CD4-positive, alpha-beta memory T cell (primary cell): ENCODE data around the gene TTYH3. TPM values are rescaled to one million over a fixed set of nuclear protein-coding genes. Genes with fewer than 3 reads are reported as not detected.

Experiments used
- CTCF ChIA-PET: fragments of 350-600 bp; sonication (Branson Sonifier 250); formaldehyde crosslinking; loops from one replicate; lab custom pipeline; 2021; ENCODE audit warnings: inconsistent platforms; ENCODE audit not compliant: partially characterized antibody; lab: Charles Lee
- POLR2A ChIA-PET: fragments of 350-600 bp; sonication (Branson Sonifier 250); formaldehyde crosslinking; loops from one replicate; lab custom pipeline; 2021; ENCODE audit not compliant: partially characterized antibody; lab: Charles Lee
- DNase-seq, 5 donors: peaks; one replicate each; pipeline versions ENCODE4 v3.0.0 to v3.0.0-alpha.2; 2020 to 2022; ENCODE audit warnings: mixed read lengths in 1 of 5
- H3K27ac ChIP-seq: one replicate; pipeline ENCODE4 v1.7.0; 2013; ENCODE audit warnings: low read depth, low read length
- H3K27me3 ChIP-seq: 2 replicates; pipeline ENCODE4 v1.7.0; 2013; ENCODE audit warnings: mild to moderate bottlenecking, low read length, moderate library complexity; ENCODE audit not compliant: insufficient read depth
- H3K36me3 ChIP-seq: 2 replicates; pipeline ENCODE4 v1.7.0; 2013; ENCODE audit warnings: mild to moderate bottlenecking, low read length, moderate library complexity; ENCODE audit not compliant: insufficient read depth
- H3K4me1 ChIP-seq: 2 replicates; pipeline ENCODE4 v1.7.0; 2013; ENCODE audit warnings: mild to moderate bottlenecking, low read length, moderate library complexity; ENCODE audit not compliant: insufficient read depth
- H3K4me3 ChIP-seq, 2 donors: one replicate each; pipeline ENCODE4 v1.7.0; 2013; ENCODE audit warnings: low read length in 2 of 2, mild to moderate bottlenecking in 1 of 2
- H3K9me3 ChIP-seq, 2 donors: one replicate each; pipeline ENCODE4 v1.7.0; 2013; ENCODE audit warnings: low read length in 2 of 2, control low read depth in 1 of 2; ENCODE audit not compliant: control insufficient read depth in 1 of 2
- H3K27ac Mint-ChIP-seq, 7 donors: one replicate each; pipeline ENCODE4 v1.8.0; 2020 to 2021; ENCODE audit warnings: mixed read lengths in 7 of 7, mild to moderate bottlenecking in 6 of 7, inconsistent platforms in 3 of 7, moderate library complexity in 3 of 7
- H3K27me3 Mint-ChIP-seq, 2 donors: one replicate each; pipeline ENCODE4 v1.8.0; 2020 to 2021; ENCODE audit warnings: mixed read lengths in 2 of 2
- H3K36me3 Mint-ChIP-seq, 2 donors: one replicate each; pipeline ENCODE4 v1.8.0; 2020 to 2021; ENCODE audit warnings: mixed read lengths in 2 of 2, inconsistent platforms in 1 of 2, mild to moderate bottlenecking in 1 of 2
- H3K4me1 Mint-ChIP-seq, 4 donors: one replicate each; pipeline ENCODE4 v1.8.0; 2020 to 2021; ENCODE audit warnings: mixed read lengths in 4 of 4, mild to moderate bottlenecking in 1 of 4
- H3K4me3 Mint-ChIP-seq, 8 donors: one replicate each; pipeline ENCODE4 v1.8.0; 2020 to 2021; ENCODE audit warnings: mixed read lengths in 8 of 8, mild to moderate bottlenecking in 7 of 8, moderate library complexity in 6 of 8, inconsistent platforms in 3 of 8
- H3K9me3 Mint-ChIP-seq, 8 donors: one replicate each; pipeline ENCODE4 v1.8.0; 2020 to 2021; ENCODE audit warnings: mixed read lengths in 8 of 8, mild to moderate bottlenecking in 5 of 8, inconsistent platforms in 3 of 8, moderate library complexity in 1 of 8
- intact Hi-C: fragments of 100-400 bp; cut with micrococcal nuclease; formaldehyde crosslinking; loops from one replicate; pipeline ENCODE4 v1.15.1; 2023
- polyA plus RNA-seq, 2 donors: library from polyadenylated mRNA; unstranded; fragments of 300-500 nt; fragmentation: Illumina TruSeq; gene quantifications; one replicate each; pipeline ENCODE4 v1.2.3, GENCODE V29; 2021
- total RNA-seq, 2 experiments: library from RNA; stranded (reverse); gene quantifications; one replicate each; pipeline ENCODE4 v1.2.3, GENCODE V29; 2021

The TTYH3 gene
- total and polyA plus RNA-seq, 4 experiments from 2014 or later, result 0.14 to 12.0 (median 5.8) TPM

GRCh38 chr7:2596464-2597272 is 35.1 kb upstream of the TTYH3 start:
- CTCF ChIA-PET, result interaction anchor here (0.7 to 1.1 kb wide), 4 partner anchors 14 to 146 kb away, joined by 3 to 4 read pairs (median 3); no protein-coding TSS in a partner anchor

GRCh38 chr7:2597273-2597640 is 34.5 kb upstream of the TTYH3 start:
- Mint-ChIP-seq H3K9me3 (no peaks in the 10 kb centered on the region), H3K4me1 (no peaks in the 10 kb centered on the region), H3K36me3 (peaks cover 21 to 28% of the 10 kb centered on the region in 2 donors), H3K27me3 (no peaks in the 10 kb centered on the region), H3K4me3 (no peak overlapping the region), H3K27ac (no peak overlapping the region)
- H3K36me3 ChIP-seq, result no peaks in the 10 kb centered on the region
- no peaks in the 10 kb centered on the region for H3K27me3 ChIP-seq
- ChIA-PET CTCF (no interaction called here), POLR2A (no interaction called here)
- intact Hi-C loops, result no loop called here
- H3K9me3 ChIP-seq, result no peaks in the 10 kb centered on the region
- no peak for DNase-seq
- H3K4me1 ChIP-seq, result no peaks in the 10 kb centered on the region
- no peak overlapping the region for H3K27ac ChIP-seq
- H3K4me3 ChIP-seq, result no peak overlapping the region

More at GRCh38 chr7:2596464-2597272, 35.1 kb upstream of the TTYH3 start:
- H3K27ac ChIP-seq, result no peak overlapping the region
- no peaks in the 10 kb centered on the region for H3K27me3 ChIP-seq
- Mint-ChIP-seq H3K27ac (no peak overlapping the region), H3K36me3 (peaks cover 21 to 30% of the 10 kb centered on the region in 2 donors), H3K9me3 (no peaks in the 10 kb centered on the region), H3K4me1 (no peaks in the 10 kb centered on the region), H3K4me3 (no peak overlapping the region), H3K27me3 (no peaks in the 10 kb centered on the region)
- POLR2A ChIA-PET, result no interaction called here
- intact Hi-C loops, result no loop called here
- DNase-seq, result no peak
- no peaks in the 10 kb centered on the region for H3K36me3 ChIP-seq
- no peaks in the 10 kb centered on the region for H3K4me1 ChIP-seq
- H3K9me3 ChIP-seq, result no peaks in the 10 kb centered on the region
- no peak overlapping the region for H3K4me3 ChIP-seq

- CTCF ChIA-PET, result no interaction called here
- no peaks in the 10 kb centered on the region for H3K27me3 Mint-ChIP-seq
- H3K27ac Mint-ChIP-seq, result no peak overlapping the region
- no peak overlapping the region for H3K27ac ChIP-seq
- H3K4me3 ChIP-seq, result no peak overlapping the region
- H3K9me3 ChIP-seq, result no peaks in the 10 kb centered on the region
- H3K9me3 Mint-ChIP-seq, result peaks cover 0 to 2% (median 0%) of the 10 kb centered on the region in 8 donors
- intact Hi-C loops, result no loop called here
- no peak for DNase-seq
- H3K4me1 Mint-ChIP-seq, result no peaks in the 10 kb centered on the region
- H3K36me3 ChIP-seq, result no peaks in the 10 kb centered on the region
- H3K4me3 Mint-ChIP-seq, result no peak overlapping the region
- no peaks in the 10 kb centered on the region for H3K27me3 ChIP-seq
- H3K36me3 Mint-ChIP-seq, result peaks cover 17 to 19% of the 10 kb centered on the region in 2 donors
- H3K4me1 ChIP-seq, result no peaks in the 10 kb centered on the region
- POLR2A ChIA-PET, result no interaction called here
Observed at GRCh38 chr7:2598154-2598823, 33.5 kb upstream of the TTYH3 start.

GRCh38 chr7:2601065-2601464 is 30.7 kb upstream of the TTYH3 start:
- H3K4me3 Mint-ChIP-seq, result no peak overlapping the region
- peaks cover 0 to 2% (median 0%) of the 10 kb centered on the region in 8 donors for H3K9me3 Mint-ChIP-seq
- Histone ChIP-seq H3K27ac (no peak overlapping the region), H3K4me3 (no peak overlapping the region), H3K27me3 (no peaks in the 10 kb centered on the region), H3K4me1 (no peaks in the 10 kb centered on the region), H3K9me3 (no peaks in the 10 kb centered on the region), H3K36me3 (no peaks in the 10 kb centered on the region)
- intact Hi-C loops, result no loop called here
- peaks cover 10 to 13% of the 10 kb centered on the region in 2 donors for H3K36me3 Mint-ChIP-seq
- no peak overlapping the region for H3K27ac Mint-ChIP-seq
- no peak for DNase-seq
- ChIA-PET POLR2A (no interaction called here), CTCF (interaction anchor here (1.0 kb wide), 1 partner anchor 11 kb away, joined by 3 read pairs; no protein-coding TSS in a partner anchor)
- H3K27me3 Mint-ChIP-seq, result no peaks in the 10 kb centered on the region
- H3K4me1 Mint-ChIP-seq, result no peaks in the 10 kb centered on the region

- no peaks in the 10 kb centered on the region for H3K4me1 Mint-ChIP-seq
- intact Hi-C loops, result no loop called here
Observed at GRCh38 chr7:2601907-2602306, 29.9 kb upstream of the TTYH3 start.

GRCh38 chr7:2602406-2603043 is 29.3 kb upstream of the TTYH3 start:
- H3K4me3 Mint-ChIP-seq, result no peak overlapping the region
- Histone ChIP-seq H3K36me3 (no peaks in the 10 kb centered on the region), H3K9me3 (no peaks in the 10 kb centered on the region), H3K27me3 (no peaks in the 10 kb centered on the region), H3K27ac (no peak overlapping the region), H3K4me3 (no peak overlapping the region), H3K4me1 (no peaks in the 10 kb centered on the region)
- no peak overlapping the region for H3K27ac Mint-ChIP-seq
- peaks cover 0 to 2% (median 0%) of the 10 kb centered on the region in 8 donors for H3K9me3 Mint-ChIP-seq
- CTCF ChIA-PET, result interaction anchor here (0.9 kb wide), 1 partner anchor 151 kb away, joined by 3 read pairs; no protein-coding TSS in a partner anchor
- intact Hi-C loops, result no loop called here
- DNase-seq, result no peak
- H3K4me1 Mint-ChIP-seq, result peaks cover 0 to 1% (median 0%) of the 10 kb centered on the region in 4 donors
- no peaks in the 10 kb centered on the region for H3K27me3 Mint-ChIP-seq
- H3K36me3 Mint-ChIP-seq, result peaks cover 8 to 10% of the 10 kb centered on the region in 2 donors
- POLR2A ChIA-PET, result no interaction called here

More at GRCh38 chr7:2601907-2602306, 29.9 kb upstream of the TTYH3 start:
- ChIA-PET CTCF (interaction anchor here (0.9 kb wide), 1 partner anchor 150 kb away, joined by 3 read pairs; no protein-coding TSS in a partner anchor), POLR2A (no interaction called here)
- DNase-seq, result no peak
- H3K4me1 ChIP-seq, result no peaks in the 10 kb centered on the region
- no peaks in the 10 kb centered on the region for H3K27me3 ChIP-seq
- no peak overlapping the region for H3K27ac Mint-ChIP-seq
- no peak overlapping the region for H3K4me3 ChIP-seq
- no peaks in the 10 kb centered on the region for H3K9me3 ChIP-seq
- no peaks in the 10 kb centered on the region for H3K36me3 ChIP-seq
- H3K4me3 Mint-ChIP-seq, result no peak overlapping the region
- H3K36me3 Mint-ChIP-seq, result peaks cover 10 to 11% of the 10 kb centered on the region in 2 donors
- peaks cover 0 to 2% (median 0%) of the 10 kb centered on the region in 8 donors for H3K9me3 Mint-ChIP-seq
- no peak overlapping the region for H3K27ac ChIP-seq
- no peaks in the 10 kb centered on the region for H3K27me3 Mint-ChIP-seq
